AG04450 (cell line): Measurements from ENCODE around the gene CERT1. TPM values are rescaled to one million over a fixed set of nuclear protein-coding genes. Genes with fewer than 3 reads are reported as not detected.
A peak's percentile ranks its signal among the peaks of the same experiment; 100 is the strongest.
"Not testable (repeated sequence)": the region's sequence is repeated elsewhere in the genome, so short reads cannot be mapped to it uniquely, and the experiment has no call there.

Experiments
- CTCF ChIA-PET: fragments of 300-600, 350-600 bp; formaldehyde crosslinking; extraction: SDS; loops from one replicate; lab custom pipeline; 2022; ENCODE audit warnings: antibody characterized with exemption, inconsistent platforms; lab: Charles Lee
- POLR2A ChIA-PET: fragments of 350-600 bp; formaldehyde crosslinking; extraction: SDS; loops from one replicate; lab custom pipeline; 2021; ENCODE audit warnings: antibody characterized with exemption, inconsistent platforms; lab: Yijun Ruan, JAX
- DNase-seq: peaks from one replicate; pipeline ENCODE4 v3.0.0-alpha.2; 2011; ENCODE audit warnings: low read depth, low spot score
- H3K27ac ChIP-seq: one replicate; pipeline ENCODE4 v1.5.1; 2012; ENCODE audit warnings: low read depth, low read length, control low read depth
- H3K27me3 ChIP-seq: one replicate; pipeline ENCODE4 v1.6.0; 2012; ENCODE audit warnings: low read length; ENCODE audit not compliant: control insufficient read depth, insufficient read depth
- H3K4me3 ChIP-seq: 2 replicates; pipeline ENCODE4 v1.5.1; 2011; ENCODE audit warnings: mild to moderate bottlenecking, low read depth, low read length, control low read depth
- H3K9me3 ChIP-seq: 2 replicates; pipeline ENCODE4 v1.5.1; 2012; ENCODE audit warnings: low read length; ENCODE audit not compliant: control insufficient read depth, insufficient read depth
- polyA plus RNA-seq: library from polyadenylated mRNA; depleted of rRNA; stranded (reverse); fragments of >200 nt; gene quantifications from 2 replicates; pipeline ENCODE4 v1.2.3, GENCODE V29; 2011
- TF ChIP-seq, protein P1 (sequence below): IDR thresholded peaks from 2 replicates; pipeline ENCODE4 v1.5.1; 2011; ENCODE audit warnings: low read depth, low read length, control low read depth, inconsistent platforms

Gene CERT1
- polyA plus RNA-seq, 1 experiment = 17.1 TPM

DNA sequence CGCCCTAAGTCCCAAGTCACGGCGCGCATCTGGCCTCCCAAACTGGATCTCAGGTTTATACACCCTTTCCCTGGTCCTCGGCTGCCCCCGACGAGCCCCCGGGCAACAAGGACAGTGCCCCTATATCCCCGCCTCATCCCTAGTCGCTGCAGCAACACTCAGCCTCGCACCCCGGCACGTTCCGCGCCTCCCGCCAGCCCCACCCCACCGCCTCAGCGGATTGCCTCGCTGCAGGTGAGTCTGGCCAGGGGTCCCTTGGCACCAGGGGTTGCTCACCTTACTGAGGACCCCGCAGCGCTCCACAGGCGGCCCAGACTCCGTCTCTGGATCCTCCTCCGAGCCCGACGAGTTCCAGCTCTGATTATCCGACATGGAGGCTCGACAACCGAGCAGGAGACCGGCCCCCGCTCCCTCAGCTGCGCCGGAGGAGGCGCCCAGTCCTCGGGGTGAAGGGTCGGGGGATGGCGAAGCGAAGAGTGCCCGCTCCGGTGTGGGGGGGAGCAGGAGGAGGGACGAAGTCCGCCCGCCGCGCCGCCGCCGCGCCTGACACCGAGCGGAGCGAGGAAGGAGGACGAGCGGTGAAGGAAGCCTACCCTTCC is 494 bp downstream of the CERT1 start:
- ChIA-PET CTCF (interaction anchor here (0.5 to 2.3 kb wide), 2 partner anchors 170 to 668 kb away, joined by 3 to 9 read pairs; no protein-coding TSS in a partner anchor), POLR2A (interaction anchor here (0.6 to 2.0 kb wide), 3 partner anchors 37 to 93 kb away, joined by 3 to 12 read pairs (median 3); no protein-coding TSS in a partner anchor)
- peak overlapping the region; percentile 76 for H3K27ac ChIP-seq
- no peaks in the 10 kb centered on the region for H3K27me3 ChIP-seq
- DNase-seq = no peak
- peaks cover 2% of the 10 kb centered on the region; the same call in 1 of the 2 replicates for H3K9me3 ChIP-seq
- peak overlapping the region; percentile 80 for H3K4me3 ChIP-seq
- TF ChIP-seq, protein P1, sequence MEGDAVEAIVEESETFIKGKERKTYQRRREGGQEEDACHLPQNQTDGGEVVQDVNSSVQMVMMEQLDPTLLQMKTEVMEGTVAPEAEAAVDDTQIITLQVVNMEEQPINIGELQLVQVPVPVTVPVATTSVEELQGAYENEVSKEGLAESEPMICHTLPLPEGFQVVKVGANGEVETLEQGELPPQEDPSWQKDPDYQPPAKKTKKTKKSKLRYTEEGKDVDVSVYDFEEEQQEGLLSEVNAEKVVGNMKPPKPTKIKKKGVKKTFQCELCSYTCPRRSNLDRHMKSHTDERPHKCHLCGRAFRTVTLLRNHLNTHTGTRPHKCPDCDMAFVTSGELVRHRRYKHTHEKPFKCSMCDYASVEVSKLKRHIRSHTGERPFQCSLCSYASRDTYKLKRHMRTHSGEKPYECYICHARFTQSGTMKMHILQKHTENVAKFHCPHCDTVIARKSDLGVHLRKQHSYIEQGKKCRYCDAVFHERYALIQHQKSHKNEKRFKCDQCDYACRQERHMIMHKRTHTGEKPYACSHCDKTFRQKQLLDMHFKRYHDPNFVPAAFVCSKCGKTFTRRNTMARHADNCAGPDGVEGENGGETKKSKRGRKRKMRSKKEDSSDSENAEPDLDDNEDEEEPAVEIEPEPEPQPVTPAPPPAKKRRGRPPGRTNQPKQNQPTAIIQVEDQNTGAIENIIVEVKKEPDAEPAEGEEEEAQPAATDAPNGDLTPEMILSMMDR = no peak

DNA sequence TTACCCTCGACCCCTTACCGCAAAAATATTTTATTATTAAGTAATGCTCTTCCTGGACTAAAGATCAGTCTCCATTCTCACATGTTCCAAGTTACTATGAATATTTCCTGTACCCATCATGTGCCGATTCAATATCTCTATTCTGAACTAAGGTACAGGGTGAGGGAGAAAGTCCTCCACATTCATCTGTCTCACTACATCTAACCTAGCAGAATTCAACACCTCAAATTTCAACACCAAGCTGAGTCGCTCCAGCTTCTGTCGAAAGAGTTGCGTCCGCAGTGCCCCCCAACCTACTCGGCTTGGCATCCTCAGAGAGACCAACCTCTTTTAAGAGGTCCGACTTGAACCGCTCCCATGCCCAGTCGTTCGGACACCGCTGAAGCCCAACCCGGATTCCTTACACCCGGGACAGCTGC is 1.0 kb downstream of the CERT1 start:
- ChIA-PET CTCF (interaction anchor here (0.5 to 2.3 kb wide), 3 partner anchors 171 to 668 kb away, joined by 3 to 9 read pairs (median 3); no protein-coding TSS in a partner anchor), POLR2A (interaction anchor here (0.9 kb wide), 1 partner anchor 38 kb away, joined by 3 read pairs; no protein-coding TSS in a partner anchor)
- TF ChIP-seq, protein P1 = no peak
- no peaks in the 10 kb centered on the region for H3K27me3 ChIP-seq
- no peak for DNase-seq
- H3K9me3 ChIP-seq = peaks cover 2% of the 10 kb centered on the region; the same call in 1 of the 2 replicates
- peak overlapping the region; percentile 76 for H3K27ac ChIP-seq
- peak overlapping the region; percentile 80 for H3K4me3 ChIP-seq

DNA sequence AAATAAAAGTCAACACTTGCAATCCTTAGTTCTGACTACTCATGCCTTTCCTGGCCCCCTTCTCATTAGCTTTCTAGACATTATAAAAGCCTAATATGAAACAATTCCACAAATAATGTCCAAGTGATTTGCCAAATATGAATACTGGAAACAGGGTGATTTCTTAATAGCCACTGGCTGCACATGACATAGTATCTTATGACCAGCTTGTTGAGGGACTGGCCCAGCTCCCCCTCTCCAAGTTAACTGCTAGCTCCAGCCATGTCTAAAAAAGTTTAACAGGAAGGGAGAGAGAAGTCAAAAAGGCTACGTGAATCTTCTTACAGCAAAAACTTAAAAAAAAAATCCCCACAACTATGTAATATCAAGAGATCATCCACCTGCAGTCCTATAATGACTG is 1.5 kb downstream of the CERT1 start:
- TF ChIP-seq, protein P1 = no peak
- CTCF ChIA-PET = interaction anchor here (0.7 to 2.3 kb wide), 3 partner anchors 169 to 665 kb away, joined by 3 to 9 read pairs (median 4); no protein-coding TSS in a partner anchor
- DNase-seq = peak; percentile 1

GRCh38 chr5:75509546-75509945 is 1.9 kb downstream of the CERT1 start:
- TF ChIP-seq, protein P1 = no peak
- Histone ChIP-seq H3K9me3 (peaks cover 2% of the 10 kb centered on the region; the same call in 1 of the 2 replicates), H3K27me3 (no peaks in the 10 kb centered on the region), H3K4me3 (peak overlapping the region; percentile 80), H3K27ac (no peak overlapping the region)
- POLR2A ChIA-PET = no interaction called here
- no peak for DNase-seq
- CTCF ChIA-PET = interaction anchor here (0.7 to 2.3 kb wide), 3 partner anchors 168 to 666 kb away, joined by 3 to 9 read pairs (median 4); no protein-coding TSS in a partner anchor

More for the DNA sequence above, 1.5 kb downstream of the CERT1 start:
- no peak overlapping the region for H3K27ac ChIP-seq
- no peaks in the 10 kb centered on the region for H3K27me3 ChIP-seq
- H3K9me3 ChIP-seq = peaks cover 2% of the 10 kb centered on the region; the same call in 1 of the 2 replicates
- peak overlapping the region; percentile 80 for H3K4me3 ChIP-seq
- POLR2A ChIA-PET = interaction anchor here (0.9 kb wide), 1 partner anchor 38 kb away, joined by 3 read pairs; no protein-coding TSS in a partner anchor

GRCh38 chr5:75507841-75508240 is 3.6 kb downstream of the CERT1 start:
- peaks cover 2% of the 10 kb centered on the region; the same call in 1 of the 2 replicates for H3K9me3 ChIP-seq
- ChIA-PET CTCF (no interaction called here), POLR2A (no interaction called here)
- H3K27ac ChIP-seq = no peak overlapping the region
- no peaks in the 10 kb centered on the region for H3K27me3 ChIP-seq
- TF ChIP-seq, protein P1 = no peak
- H3K4me3 ChIP-seq = no peak overlapping the region
- DNase-seq = no peak

GRCh38 chr5:75505112-75505511 is 6.3 kb downstream of the CERT1 start:
- POLR2A ChIA-PET, CTCF ChIA-PET, H3K27ac ChIP-seq, H3K4me3 ChIP-seq, DNase-seq, H3K9me3 ChIP-seq, H3K27me3 ChIP-seq: not testable (repeated sequence)

DNA sequence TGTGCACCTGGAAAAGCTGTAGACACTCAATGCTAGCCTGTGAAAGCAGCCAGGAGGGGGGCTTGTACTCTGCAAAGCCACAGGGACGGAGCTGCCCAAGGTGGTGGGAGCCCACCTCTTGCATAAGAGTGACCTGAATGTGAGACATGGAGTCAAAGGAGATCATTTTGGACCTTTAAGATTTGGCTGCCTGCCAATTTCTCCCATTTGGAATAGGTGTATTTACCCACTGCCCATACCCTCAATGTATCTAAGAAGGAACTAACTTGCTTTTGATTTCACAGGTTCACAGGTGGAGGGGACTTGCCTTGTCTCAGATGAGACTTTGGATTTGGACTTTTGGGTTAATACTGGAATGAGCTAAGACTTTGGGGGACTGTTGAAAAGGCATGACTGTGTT is 12.6 kb downstream of the CERT1 start:
- H3K4me3 ChIP-seq, H3K27me3 ChIP-seq, H3K9me3 ChIP-seq, DNase-seq, POLR2A ChIA-PET, H3K27ac ChIP-seq, CTCF ChIA-PET: not testable (repeated sequence)
